HG03175 (cell line): ENCODE measurements around the gene ESPN.
"Not testable (repeated sequence)": the region's sequence is repeated elsewhere in the genome, so short reads cannot be mapped to it uniquely, and the experiment has no call there.

ENCODE experiments used
- ATAC-seq: cut with Tn5 transposase; IDR thresholded peaks from one replicate; pipeline ENCODE4 v1.9.1; 2021; ENCODE audit warnings: mild to moderate bottlenecking, moderate library complexity; ENCODE audit not compliant: unreplicated experiment

Gene ESPN

DNA sequence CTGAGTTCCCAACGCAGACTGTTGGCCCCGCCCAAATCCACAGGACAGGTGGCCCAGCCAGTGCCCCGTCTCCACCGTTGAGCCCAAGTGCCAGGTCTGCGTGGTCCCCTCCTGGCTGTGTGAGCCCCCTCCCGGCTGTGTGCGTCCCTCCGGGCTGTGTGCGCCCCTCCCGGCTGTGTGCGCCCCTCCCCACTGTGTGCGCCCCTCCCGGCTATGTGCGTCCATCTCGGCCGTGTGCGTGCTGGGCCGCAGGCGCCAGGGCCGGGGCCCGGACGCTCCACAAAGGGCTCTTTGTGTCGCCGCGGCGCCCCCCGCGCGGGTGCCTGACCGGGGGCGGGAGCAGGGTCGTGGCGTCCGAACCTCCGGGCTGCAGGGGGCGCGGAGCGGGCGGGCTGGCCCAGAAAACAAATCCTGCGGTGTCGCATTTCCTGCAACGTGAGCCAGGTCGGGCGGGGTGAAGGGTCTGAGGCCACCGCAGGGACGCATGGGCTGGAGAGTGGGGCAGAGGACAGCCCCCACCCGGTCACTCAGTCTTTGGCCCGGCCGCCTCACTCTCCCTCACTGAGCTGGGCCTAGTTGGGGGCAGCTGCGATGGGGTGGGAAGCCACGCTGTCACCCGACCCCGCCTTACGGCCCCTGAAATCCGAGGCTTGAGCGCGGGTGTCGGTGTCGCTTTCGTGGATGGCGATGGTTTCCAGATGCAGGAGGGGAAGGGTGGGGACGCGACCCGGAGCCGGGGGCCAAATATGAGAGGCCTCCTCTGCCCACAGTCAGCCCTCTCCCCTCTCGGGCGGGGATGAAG is 22.6 kb downstream of the ESPN start:
- no peak for ATAC-seq

DNA sequence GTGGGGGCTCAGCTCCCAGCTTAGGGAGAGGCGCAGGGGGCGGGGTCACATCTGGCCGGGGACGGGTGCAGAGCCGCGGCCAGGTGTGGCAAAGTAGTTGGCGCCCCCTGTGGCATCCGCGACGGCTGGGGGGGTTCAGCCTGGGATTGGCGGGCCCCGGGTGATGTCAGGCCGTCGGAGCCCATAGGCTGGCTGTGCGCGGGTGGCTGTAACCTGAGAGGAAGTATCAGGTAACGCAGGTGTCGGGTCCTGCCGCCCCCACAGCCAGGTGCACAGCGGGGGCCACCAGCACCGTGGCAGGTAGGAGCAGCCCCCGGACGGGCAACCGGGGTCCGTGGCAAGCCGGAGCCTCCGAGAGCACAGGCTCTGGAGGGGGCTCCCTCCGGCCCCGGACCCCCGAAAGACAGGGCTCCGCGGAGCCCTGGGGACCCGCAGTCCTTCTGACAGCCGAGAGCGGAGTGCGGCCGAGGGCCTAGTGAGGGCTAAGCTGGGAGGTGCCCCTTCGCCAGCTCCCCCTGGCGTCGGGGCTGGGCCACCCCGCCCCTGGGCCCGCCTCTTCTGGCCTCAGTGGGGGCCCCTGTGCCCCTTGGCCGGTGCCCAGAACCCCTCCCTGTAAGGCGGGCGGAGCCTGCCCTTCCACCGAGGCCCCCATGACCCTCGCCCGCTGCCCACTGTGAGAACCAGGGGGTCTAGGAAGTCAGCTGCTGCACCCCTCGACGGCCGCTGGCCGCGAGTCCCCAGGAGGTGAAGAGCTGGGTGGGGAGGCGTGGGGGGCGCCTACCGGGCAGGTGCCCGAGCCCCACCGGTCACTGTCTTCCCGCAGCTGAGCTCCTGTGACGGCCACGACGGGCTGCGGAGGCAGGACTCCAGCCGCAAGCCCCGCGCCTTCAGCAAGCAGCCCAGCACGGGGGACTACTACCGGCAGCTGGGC is 23.5 kb downstream of the ESPN start:
- ATAC-seq: no peak

DNA sequence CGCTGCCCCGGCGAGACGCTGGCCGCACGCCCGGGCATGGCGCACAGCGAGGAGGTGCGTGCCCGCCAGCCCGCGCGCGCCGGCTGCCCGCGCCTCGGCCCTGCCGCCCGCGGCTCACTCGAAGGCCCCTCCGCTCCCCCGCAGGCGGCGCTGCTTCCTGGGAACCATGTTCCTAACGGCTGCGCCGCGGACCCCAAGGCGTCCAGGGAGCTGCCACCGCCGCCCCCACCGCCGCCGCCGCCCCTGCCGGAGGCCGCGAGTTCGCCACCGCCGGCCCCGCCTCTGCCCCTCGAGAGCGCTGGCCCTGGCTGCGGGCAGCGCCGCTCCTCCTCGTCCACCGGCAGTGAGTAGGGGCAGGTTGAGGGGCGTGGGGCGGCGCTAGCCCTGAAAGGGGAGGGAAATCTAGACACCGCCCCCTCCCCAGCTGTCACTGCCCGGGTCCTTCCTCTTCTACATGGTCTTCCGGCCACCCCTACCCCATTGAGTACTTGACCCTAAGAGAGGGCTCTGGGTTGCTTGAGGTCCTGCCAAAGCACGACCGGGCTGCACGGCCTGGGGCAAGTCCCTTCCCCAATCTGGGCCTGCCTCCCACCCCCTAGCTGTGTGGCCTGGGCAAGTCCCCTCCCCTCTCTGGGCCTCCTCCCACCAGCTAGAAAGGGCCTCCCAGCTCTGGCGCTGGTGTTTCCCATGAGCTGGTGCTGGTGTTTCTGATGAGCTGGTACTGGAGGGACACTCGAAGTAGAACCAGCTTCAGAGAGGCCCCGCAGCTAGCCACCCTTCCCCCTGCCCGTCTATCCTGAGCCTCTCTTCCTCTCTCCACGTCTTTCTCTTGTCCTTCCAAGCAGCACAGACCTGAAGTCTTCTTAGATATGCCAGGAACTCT is 24.4 kb downstream of the ESPN start:
- ATAC-seq: no peak

DNA sequence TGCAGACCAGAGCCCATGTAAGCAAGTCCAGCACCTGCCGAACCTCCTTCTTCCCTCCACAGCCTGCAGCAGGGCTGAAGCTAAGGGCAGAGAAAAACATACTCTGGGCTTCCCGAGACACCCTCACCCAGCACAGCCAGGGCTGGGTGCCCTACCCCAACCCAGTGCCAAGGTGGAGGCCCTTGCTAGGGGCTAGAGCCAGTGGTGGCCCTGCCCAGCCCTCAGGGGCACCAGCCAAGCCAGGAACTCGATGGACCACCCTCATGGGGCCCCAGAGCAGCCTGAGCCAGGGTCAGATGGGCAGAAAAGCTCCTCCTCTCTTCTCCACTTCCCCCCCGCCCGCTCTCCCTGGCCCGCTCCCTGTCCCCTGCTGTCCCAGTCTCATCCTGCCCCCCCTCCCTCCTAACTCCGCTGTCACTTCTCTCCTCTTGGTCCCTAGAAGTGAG is 25.5 kb downstream of the ESPN start:
- no peak for ATAC-seq

DNA sequence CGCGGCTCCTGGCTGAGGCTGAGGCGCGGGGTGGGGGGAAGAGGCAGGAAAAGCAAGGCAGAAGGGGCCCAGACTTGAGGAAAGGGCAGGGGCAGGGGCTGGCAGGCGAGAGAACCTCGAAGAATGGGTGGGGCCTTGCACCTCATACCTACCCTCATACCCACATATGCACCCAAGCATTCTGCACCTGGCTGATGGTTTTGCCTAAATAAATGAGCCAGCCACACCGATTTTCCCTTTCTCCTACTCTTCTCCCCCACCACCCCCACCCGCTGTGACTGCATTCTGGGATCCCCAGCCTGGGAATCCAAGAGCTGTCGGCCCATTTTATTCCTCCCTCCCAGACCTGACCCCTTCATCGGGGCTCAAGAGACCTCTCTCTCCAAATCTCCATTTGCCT is 25.9 kb downstream of the ESPN start:
- not testable (repeated sequence) for ATAC-seq

DNA sequence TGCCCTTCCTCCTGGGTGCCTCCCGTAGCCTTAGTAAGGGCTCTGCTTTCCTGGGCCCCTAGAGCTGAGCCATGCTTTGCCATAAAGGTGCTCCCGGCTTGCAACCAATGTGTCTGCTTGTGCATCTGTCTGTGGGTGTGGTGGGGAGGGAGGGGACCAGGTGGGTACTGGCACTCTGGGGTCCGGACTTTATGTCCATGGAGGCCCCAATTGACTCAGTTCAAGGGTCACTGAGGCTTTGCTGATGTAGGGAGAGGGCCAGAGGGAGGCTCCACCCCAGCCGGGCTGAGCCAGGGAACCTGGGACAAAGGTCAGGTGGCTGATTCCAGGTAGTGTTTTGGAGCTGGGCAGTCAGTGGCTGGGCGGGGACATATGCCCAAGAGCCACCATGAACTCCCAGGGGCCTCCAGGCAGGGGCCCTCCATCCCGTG is 26.4 kb downstream of the ESPN start:
- no peak for ATAC-seq

DNA sequence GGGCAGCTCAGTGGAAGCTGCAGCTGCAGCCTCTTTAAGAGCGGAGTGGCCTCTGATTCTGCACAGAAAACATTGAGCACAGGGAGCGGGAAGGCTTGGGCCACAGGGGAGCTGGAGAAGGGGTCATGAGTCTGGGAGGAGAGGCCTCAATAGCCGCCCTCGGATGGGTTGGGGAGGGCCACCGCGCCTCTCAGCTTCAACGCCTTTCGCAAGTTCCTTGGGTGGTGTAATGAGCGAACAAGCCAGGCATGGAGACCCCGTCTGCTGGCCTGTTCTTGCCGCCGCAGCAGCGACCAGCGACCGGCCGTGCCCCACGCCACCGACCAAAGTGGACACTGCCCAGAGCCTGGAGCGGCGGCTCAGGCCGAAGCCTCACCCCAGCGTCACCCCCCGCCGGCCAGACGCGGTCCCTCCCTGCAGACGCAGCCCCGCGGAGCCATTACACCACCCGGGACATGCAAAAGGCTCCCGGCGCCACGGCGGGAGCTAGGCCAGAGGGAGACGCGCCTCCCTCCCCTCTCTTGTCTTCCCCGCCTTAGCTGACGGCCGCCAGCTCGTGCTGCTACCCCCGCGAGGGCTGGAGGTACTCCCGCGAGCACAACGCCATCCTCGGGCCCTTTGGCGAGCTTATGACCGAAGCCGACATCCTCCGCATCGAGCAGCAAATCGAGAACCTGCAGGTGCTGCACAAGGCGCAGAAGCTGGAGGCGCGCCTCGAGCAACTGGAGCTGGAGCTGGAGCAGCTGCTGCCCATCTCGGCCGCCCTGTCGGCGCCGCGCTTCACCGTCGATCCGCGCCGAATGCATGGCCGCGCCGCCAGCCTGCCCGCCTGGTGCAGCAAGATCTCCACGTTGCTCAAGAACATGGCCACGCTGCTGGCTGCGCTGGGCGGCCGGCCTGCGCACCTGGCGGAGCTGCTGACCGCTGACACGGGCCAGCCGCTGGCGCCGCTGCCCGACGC is 29.6 kb downstream of the ESPN start:
- ATAC-seq: not testable (repeated sequence)

DNA sequence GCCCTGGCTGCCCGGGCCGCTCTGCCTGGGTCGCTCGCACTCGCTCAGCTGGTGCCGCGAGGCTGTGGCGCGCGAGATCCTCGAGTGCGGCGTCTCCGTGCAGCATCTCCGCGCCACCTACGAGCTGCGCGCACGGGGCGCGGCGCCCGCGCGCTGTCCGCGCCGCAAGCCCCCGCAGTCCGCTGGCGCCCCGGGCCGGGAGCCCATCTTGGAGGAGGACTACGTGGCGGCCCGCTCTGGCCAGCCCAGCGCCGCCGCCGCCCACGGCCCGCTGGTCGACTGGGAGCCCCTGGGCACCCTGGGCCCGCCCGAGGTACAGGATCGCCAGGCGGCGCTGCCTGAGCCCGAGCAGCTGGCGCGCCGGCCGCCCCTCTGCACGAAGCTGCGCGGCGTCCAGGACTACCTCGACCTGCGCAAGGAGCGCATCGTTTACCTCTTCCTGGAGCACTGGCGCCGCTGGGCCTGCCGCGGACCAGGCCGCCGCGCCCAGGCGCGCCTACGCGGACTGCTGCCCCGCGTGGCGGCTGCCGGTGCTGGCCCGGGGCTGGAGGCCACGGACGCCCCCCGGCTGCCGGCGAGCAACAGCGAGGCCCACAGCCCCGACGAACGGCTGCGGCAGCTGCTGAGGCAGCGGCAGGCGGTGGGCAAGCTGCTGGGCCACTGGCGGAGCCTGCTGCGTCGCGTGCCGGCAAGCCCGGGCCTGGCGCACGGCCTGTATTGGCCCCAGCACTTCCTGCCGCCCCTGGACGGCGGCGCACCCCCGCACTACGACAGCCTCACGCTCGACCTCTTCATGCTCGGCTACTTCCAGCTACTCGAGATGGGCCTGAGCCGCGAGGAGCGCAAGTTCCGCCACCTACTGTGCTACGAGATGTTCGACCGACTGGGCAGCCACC is 30.5 kb downstream of the ESPN start:
- ATAC-seq: no peak

DNA sequence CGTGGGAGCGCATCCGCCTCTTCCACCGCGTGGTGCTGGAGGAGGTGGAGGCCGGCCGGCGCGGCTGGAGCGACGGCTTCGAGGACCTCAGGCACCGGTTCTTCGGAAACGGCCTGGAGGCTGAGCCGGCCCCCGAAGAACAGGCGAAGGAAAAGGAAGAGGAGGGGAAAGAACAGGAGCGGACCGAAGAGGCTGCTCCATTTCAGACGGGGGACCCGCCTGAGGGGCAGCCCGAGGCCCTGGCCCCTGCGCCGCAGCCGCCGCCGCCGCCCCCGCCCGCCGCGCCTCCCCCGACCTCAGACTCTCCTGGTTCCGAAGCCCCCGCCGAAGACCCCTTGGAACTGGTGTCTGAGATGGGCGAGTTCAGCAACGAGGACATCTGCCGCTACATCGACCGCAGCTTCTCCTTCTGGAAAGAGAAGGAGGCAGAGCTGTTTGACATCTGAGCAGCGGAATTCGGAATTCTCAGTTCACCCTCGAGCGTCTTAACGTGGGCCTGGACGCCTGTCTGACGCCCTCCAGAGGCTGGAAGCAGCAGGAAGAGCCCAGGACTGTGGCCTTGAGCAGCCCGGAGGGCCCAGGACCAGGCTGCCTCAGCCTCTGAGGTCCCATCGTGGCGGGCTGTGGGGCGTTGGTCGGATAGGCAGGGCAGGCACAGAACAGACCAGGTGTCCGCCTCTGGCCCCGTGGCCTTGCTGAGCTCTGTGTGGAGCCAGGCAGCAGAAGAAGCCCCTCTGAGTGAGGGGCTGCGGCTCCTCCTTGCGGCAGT is 31.4 kb downstream of the ESPN start:
- not testable (repeated sequence) for ATAC-seq

DNA sequence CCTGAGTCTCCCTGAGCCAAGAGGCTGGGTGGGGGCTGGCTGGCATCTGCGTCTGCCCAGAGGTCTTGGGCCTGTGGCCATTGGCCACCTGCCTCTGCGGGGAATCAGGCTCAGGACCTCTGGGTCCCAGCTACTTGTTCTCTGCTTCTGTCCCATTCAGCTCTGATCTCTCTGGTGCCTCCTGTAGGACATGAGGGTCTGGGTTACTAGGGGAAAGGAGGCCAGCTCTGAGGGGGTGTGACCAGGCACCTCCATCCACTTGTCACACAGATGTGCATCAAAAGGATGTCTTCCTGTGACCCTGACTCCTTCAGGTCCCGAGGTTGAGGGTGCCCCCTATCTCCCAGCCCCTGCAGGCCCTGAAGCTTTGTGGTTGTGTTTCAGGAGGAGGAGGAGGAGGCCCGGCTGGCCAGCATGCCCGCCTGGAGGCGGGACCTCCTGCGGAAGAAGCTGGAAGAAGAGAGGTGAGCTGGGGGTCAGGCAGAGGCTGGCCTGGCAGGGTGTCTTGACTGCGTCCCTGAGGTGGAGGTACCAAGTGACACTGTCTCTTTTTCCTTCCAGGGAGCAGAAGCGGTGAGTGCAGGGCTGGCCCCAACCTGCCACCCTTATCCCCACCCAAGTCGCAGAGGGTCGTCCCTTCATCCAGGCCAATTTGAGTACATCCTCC is 32.4 kb downstream of the ESPN start:
- ATAC-seq: no peak

DNA sequence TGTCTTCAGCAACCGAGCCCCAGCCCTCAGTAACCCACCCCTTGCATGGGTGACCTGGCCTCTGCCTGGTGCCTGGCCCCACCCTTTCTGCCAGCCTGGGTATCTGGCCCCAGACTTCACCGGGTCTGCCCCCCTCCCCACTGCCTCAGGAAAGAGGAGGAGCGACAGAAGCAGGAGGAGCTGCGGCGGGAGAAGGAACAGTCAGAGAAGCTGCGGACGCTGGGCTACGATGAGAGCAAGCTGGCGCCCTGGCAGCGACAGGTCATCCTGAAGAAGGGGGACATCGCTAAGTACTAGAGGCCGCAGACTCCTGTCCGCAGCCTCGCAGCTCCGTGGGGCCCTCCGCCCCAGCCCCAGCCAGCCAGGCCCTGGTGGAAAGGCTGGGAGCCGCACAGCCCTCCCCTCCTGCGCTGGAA is 35.3 kb downstream of the ESPN start:
- no peak for ATAC-seq

DNA sequence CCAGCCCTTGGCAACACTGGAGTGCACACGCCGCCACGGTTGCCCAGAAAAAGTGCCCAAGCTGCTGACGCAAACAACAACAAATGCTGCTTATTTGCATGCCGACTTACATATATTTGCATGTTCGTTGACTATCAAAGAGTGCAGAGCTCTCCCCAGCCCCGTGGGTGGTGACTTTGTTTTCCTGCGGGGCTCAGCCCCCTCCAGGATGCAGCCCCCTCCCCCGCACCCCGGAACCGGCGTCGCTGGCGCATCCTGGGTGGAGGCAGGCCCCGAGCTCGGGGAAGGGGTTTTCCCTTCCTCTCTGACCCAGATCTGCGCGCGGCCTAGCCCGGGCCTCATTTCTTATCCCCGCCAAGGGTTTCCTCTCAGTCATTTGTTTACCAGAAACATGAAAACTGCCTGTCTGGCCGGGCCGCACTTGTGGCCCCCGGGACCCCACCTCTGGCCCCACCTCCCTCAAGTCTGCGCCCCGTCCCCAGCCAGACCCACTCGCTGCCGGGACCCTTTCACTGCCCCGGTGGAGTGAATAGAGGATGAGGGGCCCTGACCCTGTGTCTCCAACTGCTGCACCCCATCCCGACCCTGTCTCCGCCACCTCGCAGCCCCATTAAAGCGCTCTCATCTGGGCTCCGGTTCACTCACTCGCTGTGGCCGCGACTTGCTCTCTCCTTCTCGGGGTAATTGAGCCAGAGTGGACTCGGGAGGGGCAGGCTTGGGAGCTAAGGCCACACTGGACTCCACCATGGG is 35.9 kb downstream of the ESPN start:
- no peak for ATAC-seq

DNA sequence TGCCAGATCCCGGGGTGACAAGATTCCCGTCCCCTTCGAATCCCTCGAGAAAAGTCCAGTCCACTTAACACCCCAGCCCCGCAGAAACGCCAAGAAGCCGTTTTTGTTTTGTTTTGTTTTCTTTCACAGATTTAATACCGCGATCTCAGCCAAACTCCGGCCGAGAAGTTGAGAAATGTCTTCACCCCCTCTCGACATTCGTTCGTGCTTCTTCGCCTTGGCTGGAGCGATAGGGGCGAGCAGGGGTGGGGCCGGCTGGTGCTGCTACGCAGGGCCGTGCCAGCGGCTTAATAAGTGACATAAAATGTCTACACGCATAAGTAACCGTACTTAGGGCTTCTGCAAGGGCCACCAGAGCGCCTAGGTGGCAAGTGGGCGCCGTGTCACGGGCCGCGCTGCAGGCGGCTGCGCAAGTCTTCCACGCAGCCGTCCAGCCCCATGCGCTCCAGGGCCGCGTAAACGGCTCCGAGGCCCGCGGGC is 36.5 kb downstream of the ESPN start:
- no peak for ATAC-seq

DNA sequence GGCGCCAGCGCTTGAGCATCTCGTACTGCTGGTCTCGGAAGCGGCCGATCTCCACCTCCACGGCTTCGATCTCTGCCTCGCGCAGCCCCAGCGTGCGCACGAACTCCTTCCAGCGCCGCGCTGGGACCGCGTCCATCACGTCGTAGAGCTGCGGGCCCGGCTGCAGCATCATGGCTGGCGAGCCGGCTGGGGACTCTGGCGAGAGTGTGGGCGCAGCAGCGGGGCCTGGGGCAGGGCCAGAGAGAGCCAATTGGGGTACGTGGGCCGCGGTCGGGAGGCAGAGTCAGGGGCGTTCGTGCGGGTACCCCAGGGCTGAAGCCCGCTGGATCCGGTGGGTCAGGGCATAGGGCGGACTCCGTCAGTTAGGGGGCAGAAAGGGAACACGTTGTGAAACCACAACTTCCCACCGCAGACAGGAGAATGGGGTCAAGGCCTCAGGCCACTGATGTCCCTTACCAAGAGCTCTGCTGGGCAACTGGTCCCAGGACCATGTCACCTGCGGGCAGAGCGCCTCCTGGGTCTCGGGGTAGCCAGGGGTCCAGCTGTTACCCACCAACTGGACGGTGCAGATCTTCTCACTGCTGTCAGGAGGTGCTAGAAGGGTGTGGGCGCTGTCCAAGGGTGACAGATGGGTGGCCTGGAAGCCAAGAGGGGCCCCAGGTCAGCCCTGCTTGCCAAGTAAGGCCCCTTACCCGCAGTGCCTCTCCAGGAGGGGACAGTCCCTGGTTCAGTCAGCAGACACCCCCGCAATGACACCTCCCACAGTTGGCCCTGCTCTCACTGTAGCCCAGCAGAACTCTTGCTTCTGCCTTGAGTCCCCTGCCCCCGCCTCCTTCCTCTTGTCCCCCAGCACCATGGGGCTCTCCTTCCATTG is 37.2 kb downstream of the ESPN start:
- no peak for ATAC-seq

DNA sequence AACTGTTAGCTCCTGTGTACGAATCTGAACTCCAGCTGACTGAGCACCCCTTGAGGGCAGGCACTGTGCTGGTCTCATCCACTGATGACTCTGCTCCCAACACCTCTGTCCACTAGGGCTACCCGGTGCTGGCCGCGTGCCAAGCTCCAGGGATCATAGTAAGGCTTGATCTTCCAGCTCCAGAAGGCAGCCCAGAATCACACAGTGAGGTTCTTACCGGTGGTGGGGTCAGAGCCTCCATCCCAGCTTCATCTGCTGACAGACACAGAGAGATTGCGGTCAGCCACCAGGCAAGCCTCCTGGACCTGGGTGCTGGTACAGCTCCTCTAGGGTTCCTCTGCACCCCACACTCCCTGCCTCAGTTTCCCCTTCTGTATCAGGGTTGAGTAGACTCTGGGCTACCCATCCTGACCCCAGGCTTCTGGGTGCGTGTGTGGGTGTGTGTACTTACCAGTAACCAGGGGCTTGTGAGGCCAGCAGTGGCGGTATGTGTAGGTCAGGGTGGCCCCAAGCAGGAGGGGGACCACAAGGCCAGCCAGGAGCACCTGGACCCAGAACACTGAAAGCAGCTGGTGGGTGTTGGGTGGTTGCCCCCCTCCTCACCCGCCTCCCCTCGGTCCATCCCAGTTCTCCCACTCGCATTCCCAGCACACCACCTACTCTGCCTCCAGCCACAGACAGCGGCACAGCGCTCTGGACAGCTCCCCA is 38.0 kb downstream of the ESPN start:
- no peak for ATAC-seq
